GM19238 (cell line): ENCODE data around the gene ISX.

Source experiments
- DNase-seq: peaks from one replicate; pipeline ENCODE4 v3.0.0; 2011; ENCODE audit warnings: low spot score; ENCODE audit not compliant: insufficient read length

The ISX gene

GRCh38 chr22:35051791-35052190 is 14.2 kb upstream of the ISX start:
- DNase-seq, result no peak

GRCh38 chr22:35053060-35053835 is 12.7 kb upstream of the ISX start:
- no peak for DNase-seq

- no peak for DNase-seq
Measured at GRCh38 chr22:35054064-35054463, 11.9 kb upstream of the ISX start.

GRCh38 chr22:35056486-35056885 is 9.5 kb upstream of the ISX start:
- DNase-seq, result no peak

- DNase-seq, result no peak
Measured at GRCh38 chr22:35057155-35057554, 8.8 kb upstream of the ISX start.

- no peak for DNase-seq
Measured at GRCh38 chr22:35059632-35060031, 6.3 kb upstream of the ISX start.

GRCh38 chr22:35064664-35065063 is 1.3 kb upstream of the ISX start:
- peak; percentile 27 for DNase-seq

- no peak for DNase-seq
Measured at GRCh38 chr22:35065183-35065582, 775 bp upstream of the ISX start.

GRCh38 chr22:35066768-35067167 is 810 bp downstream of the ISX start:
- DNase-seq, result no peak

- DNase-seq, result no peak
Measured at GRCh38 chr22:35069541-35069940, 3.6 kb downstream of the ISX start.

GRCh38 chr22:35070451-35071093 is 4.6 kb downstream of the ISX start:
- no peak for DNase-seq

- no peak for DNase-seq
Measured at GRCh38 chr22:35071784-35072183, 5.8 kb downstream of the ISX start.

GRCh38 chr22:35072925-35073324 is 7.0 kb downstream of the ISX start:
- no peak for DNase-seq

GRCh38 chr22:35074583-35074982 is 8.6 kb downstream of the ISX start:
- DNase-seq, result no peak

- DNase-seq, result no peak
Measured at GRCh38 chr22:35076630-35077029, 10.7 kb downstream of the ISX start.

- DNase-seq, result no peak
Measured at GRCh38 chr22:35085621-35086020, 19.7 kb downstream of the ISX start.

- DNase-seq, result no peak
Measured at GRCh38 chr22:35089139-35089538, 23.2 kb downstream of the ISX start.

GRCh38 chr22:35092406-35092805 is 26.4 kb downstream of the ISX start:
- DNase-seq, result no peak

- DNase-seq, result no peak
Measured at GRCh38 chr22:35098921-35099320, 33.0 kb downstream of the ISX start.

GRCh38 chr22:35099883-35100282 is 33.9 kb downstream of the ISX start:
- DNase-seq, result no peak

GRCh38 chr22:35102663-35103062 is 36.7 kb downstream of the ISX start:
- DNase-seq, result no peak

- DNase-seq, result no peak
Measured at GRCh38 chr22:35103761-35104160, 37.8 kb downstream of the ISX start.

- DNase-seq, result no peak
Measured at GRCh38 chr22:35104491-35104890, 38.5 kb downstream of the ISX start.
